Embryonic facial prominence (tissue), 1 donor: ENCODE results near the gene RNFT2.

Experiments used
- DNase-seq: peaks from one replicate; pipeline ENCODE4 v3.0.0-alpha.2; 2016; ENCODE audit errors: extremely low spot score

RNFT2 gene, protein sequence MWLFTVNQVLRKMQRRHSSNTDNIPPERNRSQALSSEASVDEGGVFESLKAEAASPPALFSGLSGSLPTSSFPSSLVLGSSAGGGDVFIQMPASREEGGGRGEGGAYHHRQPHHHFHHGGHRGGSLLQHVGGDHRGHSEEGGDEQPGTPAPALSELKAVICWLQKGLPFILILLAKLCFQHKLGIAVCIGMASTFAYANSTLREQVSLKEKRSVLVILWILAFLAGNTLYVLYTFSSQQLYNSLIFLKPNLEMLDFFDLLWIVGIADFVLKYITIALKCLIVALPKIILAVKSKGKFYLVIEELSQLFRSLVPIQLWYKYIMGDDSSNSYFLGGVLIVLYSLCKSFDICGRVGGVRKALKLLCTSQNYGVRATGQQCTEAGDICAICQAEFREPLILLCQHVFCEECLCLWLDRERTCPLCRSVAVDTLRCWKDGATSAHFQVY

DNA sequence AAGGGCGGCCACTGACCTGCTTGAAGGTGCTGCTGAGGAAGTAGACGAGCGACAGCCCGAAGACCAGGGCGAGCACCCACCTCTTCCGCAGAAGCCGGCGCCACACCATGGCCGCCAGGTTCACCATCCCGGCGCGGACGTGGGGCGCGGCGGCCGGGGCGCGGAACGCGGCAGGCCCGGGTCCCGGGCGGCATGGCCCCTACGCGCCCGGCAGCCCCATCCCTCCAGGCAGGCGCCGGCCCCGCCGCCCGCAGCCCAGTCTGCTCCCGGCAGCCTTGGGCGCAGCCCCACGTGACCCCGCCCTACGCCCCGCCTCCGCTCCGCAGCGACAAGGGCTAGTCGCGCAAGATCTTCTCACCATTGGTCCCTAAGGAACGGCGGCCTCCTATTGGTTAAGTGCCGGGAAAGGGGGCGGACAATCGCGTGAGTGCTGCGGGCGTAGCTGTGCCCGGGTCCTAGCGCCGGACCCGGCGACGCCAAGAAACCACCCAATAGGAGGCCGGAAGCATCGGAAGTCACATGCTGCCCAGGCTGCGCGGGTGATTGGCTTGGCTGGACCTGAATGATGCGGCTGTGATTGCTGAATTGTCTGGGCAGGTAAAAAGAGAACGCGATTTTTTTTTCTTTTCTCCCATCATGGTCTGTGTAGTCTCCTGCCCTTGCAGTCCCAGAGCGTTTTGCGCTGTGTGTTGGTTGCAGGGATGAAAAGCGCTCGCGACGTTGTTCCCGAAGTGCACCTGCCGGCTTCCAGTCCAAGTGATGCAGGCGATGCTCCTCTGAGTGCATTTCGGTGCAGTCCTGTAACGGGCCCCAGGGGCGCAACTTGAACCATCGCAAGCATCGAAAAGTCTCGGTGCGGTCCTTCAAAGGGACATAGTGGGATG lies at the start of gene RNFT2, which contains the start of gene SPRING1:
Gene RNFT2, plus strand, starts transcription at position 542 of the 884 bp plus-strand sequence. CDS start 2,183 bp downstream, outside the sequence.
Gene SPRING1, minus strand, starts transcription at position 296 of the 884 bp plus-strand sequence. Its CDS starts 169 bp downstream, at position 127.
- DNase-seq = peak; percentile 97

DNA sequence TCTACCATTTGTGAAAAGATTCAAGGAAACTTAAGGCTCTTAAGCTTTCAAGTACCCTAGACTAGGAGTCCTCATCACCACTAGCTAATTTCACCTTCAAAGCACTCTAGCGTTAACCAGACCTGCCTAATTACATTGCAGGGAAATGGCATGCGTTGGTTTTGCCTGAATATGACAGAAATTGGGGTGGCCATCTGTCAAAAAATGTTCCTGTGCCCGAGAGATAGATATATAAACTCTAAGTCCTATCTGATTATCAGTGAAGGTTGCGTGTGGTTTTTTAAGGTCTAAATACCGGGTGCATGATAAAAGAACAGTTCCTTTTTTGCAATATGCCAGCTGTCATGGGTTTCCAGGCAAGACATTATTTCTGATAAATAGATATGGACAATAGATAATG lies 48.6 kb upstream of the RNFT2 start:
- no peak for DNase-seq

DNA sequence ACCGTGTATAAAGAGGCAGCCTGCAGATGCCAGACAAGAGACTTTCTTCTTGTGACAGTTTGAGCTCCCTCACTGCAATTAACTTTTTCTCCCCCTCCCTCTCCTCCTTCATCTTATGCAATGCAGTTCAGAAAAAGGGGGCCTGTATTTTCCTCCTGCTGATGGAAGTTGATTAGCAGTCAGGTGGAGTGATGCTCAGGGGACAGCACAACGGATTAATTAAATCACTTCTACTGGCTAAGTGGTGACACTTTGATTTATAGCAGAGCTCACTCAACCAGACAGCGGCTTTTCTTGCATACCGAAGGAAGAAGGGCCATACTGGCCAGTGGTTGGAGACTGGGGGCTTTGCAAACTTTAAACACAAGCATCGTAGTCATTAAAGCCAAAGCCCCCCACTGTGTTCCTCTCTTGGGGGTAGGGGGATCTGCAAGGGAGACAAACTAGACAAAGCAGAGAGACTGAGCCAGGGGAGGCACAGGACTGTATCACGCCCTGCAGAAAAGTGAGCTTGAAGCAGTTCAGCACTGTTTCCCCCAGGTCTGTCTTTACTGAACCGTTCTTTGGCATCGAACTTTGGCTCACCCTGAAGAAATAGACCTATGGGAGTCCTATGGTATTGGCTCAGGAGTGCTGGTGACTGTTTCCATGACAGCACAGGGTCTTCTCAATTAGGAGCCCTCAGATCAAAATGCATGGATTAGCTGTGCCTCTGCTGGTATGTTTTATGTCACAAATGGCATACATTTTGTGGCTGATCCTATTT lies 48.0 kb upstream of the RNFT2 start:
- no peak for DNase-seq

DNA sequence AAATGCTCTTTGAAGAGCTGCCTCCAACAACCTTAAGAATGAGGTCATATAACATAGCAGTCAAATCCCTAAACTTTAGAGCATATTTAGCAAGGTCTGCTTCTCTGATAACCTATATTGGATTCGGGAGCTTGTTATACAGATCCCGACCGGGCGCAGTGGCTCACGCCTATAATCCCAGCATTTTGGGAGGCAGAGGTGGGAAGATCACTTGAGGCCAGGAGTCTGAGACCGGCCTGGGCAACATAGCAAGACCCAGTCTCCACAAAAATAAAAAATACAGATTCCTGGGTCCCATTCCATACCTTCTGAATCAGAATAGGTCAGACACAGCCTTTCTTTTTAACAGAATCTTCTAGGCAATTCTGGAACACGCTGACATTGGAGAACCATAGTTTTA lies 46.9 kb upstream of the RNFT2 start:
- no peak for DNase-seq

DNA sequence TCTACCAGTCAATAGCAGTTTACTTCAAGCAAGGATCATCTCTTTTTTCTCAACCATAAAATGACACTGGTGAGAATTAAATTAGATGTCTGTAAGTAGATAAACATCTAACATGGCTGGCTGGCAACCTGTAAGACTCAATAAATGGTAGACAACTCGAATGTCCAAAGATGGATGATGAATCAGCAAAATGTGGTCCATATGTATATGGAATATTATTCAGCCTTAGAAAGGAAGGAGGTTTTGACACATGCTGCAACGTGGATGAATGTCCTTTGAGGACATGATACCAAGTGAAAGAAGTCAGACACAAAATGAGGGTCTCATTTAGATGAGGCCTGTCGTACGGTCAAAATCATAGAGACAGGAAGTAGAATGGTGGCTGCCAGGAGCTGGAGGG lies 46.5 kb upstream of the RNFT2 start:
- no peak for DNase-seq

DNA sequence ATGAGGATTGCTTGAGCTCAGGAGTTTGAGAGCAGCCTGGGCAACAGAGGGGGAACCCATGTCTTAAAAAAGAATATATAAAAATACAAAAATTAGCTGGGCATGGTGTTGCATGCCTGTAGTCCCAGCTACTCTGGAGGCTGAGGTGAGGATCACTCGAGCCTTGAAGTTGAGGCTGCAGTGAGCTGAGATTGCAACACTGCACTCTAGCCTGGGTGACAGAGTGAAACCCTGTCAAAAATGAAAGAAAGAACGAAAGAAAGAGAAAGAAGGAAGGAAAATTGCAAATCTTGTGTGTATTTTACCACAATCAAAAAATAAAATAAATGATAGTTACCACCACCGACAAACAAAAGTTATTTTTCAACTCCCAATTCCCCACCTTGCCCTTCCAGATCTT lies 45.5 kb upstream of the RNFT2 start:
- no peak for DNase-seq

DNA sequence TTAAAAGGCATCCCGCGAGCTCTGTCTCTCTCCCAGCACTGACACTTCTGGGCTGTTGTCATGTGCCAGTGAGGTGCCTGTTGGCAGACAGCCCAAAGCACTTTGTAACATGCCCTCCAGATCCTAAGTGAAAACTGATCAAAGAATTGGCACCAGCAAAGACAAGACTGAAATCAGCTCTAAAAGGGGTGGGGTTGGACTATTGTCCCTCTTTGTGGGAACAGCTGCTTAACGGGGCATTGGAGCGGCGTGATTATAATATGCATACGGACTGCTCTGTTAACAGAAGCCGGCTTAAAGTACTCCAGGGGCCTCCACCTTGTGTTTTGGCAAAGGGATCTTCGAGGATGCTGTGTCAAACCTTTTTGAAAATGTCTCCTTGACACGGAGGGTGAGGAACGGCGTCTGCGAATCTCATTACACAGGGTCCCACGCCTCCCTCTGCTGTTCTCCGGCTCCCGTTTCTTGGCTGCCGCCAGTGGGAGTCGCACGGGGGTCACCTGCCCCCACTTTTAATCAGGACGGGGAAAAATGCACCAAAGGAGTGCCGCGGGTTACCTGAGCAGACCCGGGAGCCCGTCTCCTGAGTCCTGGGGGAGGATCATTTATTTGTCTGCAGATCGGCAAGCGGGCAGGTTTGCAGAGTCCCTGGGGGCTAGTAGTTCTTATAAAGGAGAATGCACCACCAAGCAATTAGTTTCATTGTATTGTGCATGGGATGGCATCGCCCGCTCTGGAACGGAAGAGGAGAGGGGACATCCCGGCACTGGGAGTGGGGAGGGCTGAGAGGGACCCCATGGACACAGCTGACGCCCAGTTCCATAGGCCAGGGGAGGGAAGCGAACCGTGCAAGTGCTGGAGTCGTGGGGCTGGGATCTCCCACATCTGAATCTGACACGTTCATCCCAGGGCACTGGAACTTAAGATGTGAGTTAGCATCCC lies 44.6 kb upstream of the RNFT2 start:
- DNase-seq = no peak

DNA sequence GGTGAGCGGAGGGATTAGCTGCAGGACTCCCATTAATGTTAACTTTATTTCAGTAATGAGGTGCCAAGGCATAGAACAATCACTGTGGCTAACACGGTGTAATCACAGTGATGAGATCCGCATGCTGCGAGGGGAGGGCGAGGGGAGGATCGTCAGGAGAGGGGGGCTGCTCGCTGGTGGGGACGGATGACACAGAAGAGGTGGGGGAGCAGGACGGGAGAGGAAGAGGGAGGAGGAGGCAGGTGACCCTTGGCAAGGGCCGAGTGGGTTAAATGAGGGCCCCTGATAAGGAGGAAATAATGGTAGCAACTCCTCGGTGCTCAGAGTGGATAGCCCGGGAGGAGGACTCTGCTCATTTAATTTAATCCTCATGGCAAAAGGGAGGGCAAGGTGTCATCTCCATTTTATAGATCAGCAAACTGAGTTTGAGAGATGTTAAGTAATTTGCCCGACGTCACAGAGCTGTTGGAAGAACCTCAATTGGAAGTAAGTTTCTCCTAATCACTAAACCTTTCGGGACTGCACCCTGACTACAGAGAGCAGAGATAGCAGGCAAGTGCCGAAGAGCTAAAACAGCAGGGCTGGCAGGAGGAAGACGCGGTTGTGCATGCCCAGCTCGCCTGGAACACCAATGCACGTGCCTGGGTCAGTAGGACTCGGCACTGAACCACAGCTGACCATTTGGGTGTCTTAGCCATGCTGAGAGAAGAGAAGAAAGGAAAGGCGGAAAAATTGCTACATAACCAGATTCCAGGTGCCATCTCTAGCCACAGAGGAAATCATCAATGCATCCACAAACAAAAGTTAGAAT lies 43.3 kb upstream of the RNFT2 start:
- DNase-seq = no peak

DNA sequence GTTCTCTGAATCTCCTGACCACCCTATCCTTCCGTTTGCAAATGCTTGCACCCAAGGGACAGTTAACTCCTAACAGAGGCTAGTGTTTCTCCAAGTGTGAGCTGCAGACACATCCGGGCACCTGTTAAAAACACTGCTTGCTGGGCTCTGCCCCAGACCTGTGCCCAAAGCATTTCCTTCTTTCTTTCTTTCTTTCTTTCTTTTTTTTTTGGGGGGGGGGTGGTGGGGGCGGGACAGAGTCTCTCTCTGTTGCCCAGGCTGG lies 42.7 kb upstream of the RNFT2 start:
- DNase-seq = no peak

DNA sequence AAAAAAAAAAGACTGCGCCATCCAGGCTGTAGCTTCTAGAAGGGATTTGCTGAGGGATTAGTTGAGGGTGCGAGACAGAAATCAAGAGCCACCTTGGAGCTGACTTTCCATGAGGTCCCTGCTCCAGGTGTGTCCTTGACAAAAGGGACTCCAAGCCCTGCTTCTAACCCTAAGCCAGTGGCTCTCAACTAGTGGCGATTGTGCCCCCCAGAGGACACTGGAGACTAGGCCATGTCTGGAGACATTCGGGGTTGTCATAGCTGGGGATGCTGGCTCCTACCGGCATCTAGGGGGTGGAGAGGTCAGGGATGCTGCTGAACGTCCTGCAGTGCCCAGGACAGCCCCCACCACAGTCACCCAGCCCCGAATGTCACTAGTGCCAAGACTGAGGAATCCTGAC lies 40.8 kb upstream of the RNFT2 start:
- no peak for DNase-seq

DNA sequence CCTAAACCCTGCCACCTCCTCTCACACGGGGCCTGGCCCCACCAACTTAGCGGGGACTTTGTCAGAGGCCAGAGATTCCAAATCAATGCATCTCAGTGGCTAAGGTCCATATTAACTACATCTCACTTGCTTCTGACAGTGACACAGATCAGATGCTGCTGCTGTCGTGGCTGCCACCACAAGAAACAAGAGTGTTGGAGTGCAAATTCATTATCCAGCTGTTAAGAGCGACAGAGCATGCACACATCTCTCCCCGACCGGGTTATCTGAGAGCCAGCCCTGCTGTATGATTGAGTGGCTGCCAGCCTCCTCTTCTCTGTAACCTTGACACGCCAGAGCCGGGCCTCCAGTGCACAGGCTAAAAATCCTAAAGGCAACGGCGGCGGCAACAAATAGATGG lies 40.4 kb upstream of the RNFT2 start:
- no peak for DNase-seq

DNA sequence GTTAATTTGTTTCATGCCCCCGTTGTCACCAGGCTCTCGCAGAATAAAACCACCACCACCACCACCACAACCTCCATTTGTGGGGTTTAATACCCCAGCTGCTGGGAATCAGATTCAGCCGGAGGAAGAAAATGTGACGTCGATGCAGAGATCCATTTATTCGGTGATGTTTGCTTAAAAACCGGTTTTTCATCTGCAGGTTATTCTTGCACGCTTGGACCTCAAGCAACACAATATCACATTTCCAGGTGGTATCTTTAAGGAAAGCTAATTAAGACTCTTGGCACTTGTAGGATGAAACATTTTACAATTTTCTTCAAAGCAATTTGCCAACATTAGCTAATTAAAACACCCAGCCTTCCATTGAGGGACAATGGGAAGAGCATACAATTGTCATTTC lies 40.0 kb upstream of the RNFT2 start:
- no peak for DNase-seq

DNA sequence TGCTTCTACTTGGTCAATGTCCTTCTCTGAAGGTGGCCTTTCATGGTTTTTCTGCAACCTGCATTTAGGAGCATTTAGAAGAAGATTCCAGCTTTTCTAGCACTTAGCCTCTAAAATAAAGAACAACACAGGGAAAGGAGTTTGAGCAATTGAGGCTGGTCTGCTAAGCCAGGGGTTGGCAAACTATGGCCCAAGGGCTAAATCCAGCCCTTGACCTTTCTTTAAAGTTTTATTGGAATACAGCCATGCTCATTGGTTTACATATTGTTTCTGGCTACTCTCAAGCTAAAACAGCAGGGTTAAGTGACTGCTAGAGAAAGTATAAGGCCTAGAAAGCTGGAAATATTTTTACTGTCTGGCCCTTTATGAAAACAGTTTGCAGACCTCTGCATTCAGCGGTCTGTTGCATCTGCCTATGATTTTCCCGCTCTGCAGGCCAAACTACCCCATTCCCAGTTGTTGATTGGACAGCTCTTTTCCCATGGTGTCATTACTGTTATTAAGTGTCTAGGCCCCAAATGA lies 39.5 kb upstream of the RNFT2 start:
- no peak for DNase-seq

DNA sequence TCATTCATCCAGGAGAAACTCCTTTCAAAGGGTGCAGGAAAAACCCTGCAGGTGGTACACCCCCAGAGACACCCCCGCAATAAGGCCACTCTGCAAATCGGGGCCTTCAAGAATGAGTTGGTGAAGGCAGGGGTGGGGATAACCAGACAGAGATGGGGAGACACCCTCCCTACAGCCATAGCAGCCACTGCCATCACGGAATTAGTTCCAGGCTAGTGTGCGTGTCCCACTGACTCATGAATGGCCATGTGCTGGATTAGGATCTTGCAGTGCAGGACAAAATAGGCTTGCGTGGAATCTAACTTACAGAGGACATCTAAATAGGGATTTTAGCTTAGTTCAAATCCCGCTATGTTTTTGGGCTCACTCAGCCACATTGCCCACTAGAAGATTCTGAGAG lies 38.0 kb upstream of the RNFT2 start:
- no peak for DNase-seq

DNA sequence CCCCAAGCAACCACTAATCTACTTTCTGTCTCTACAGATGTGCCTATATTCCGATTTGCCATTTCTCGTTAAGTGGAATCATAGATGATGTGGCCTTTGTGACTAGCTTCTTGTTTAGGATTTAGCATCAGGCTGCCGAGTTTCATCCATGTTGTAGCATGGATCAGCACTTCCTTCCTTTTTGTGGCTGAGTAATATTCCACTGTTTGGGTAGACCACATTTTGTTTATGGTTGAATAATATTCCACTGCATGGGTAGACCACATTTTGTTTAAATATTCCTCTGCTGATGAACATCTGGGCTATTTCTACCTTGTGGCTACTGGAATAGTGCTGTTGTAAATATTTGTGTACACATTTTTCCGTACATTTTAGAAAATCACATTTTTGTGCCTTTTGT lies 36.7 kb upstream of the RNFT2 start:
- no peak for DNase-seq

DNA sequence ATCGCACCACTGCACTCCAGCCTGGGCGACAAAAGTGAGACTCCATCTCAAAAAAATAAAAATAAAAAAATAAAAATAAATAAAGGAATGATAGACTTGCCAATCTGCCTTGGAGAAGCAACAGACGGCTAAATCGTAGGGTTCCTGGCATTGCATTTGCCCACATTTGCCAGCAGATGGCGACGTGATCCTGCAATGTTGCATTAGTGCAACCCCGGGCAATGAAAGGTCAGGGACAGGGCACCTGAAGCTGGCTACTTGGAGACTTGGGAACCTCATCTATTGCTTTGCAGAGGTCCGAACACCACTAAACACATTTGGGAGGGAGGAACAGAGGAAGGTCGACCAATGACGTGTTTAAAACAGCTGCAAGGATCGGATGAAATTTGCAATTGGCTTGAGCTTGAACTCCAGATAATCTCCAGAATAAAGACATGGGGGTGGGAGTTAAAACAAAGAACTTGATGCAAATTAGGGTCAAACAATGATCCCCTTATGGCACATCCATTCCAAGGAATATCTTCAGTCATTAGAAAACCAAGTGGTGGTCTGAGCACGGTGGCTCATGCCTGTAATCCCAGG lies 34.8 kb upstream of the RNFT2 start:
- DNase-seq = no peak

DNA sequence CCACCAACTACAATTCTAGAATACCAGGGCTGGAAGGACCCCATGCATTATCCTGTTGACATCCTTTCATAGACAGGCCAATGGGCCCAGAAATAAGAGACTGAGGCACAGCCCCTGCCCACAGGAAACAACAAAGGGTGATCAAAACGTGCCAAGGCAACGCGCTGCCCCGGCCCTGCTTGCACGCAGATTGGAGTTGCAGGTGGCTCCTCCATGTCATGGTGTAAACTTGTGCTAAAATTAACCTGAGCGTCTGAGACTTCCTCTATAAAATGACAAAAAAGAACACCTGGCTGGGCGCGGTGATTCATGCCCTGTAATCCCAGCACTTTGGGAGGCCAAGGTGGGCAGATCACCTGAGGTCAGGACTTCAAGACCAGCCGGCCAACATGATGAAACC lies 30.4 kb upstream of the RNFT2 start:
- DNase-seq = no peak

DNA sequence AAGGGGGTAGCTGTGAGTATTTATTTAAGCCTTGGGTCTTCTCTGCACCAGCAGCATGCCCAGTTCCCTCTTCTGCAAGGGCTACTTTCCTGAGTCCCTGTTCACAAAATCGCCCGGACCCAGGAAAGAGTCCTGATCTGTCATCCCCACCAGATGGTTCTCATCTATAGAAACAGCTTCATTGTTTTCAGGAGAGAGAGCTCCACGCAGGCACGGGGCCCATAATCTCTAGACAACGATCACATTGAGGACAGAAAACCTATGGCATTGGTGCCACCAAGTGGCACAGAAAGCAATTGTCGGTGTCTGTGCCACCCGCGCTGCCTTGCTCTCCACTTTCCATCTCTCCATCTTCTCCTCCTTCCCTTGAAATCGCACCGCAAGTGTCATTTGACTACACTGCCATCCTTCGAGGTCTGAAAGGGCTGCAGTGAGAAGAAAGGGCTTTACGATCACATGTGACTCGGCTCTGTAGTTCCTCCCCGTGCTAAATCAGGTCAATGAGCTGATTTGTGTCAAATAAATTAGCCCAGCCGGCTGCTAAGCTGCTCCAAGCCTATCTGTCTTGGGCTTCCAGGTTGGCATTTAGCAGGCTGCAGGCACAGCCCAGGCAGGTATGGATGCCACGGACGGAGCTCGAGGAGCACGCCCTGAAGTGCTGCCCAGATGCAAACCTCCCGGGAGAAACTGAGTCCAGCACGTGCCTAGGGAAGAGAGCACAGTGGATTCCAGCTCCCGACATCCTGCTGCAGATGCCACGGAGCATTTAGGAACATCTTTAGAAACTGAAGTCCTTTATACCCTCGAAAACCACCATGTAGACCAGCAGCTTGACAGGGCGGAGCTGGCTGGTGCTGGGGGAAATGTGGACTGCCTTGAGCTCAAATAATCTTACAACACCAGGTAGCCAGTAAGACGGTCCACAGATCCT lies 29.0 kb upstream of the RNFT2 start:
- DNase-seq = peak; percentile 71

DNA sequence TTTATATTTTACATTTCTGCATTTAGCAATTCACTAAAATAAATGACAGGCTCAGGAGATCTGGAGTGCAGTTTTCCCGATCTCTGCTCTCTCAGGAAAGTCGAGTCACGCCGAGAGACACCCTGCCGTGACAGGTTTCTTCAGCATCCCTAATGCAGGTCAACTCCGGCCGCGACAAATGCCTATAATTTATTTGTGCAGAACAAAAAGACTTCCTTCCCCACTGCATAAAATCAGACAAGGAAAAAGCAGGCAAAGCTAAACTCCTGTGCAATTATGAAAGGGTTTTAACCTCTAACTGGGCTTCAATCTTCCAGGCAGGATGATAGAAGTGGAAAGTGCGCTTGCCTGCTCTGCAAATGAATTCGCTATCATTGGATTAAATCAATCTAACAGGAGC lies 28.3 kb upstream of the RNFT2 start:
- DNase-seq = no peak
